ENCODE measurements around the gene PIP4K2A. TPM values are rescaled to one million over a fixed set of nuclear protein-coding genes. Genes with fewer than 3 reads are reported as not detected.
A peak's percentile ranks its signal among the peaks of the same experiment; 100 is the strongest.

The PIP4K2A gene
- total RNA-seq, 1 donor from 2014 or later: 22.4 TPM

GRCh38 chr10:22583683-22584082, 130.7 kb downstream of the PIP4K2A start:
- no peaks in the 10 kb centered on the region for H3K9me3 Mint-ChIP-seq (ENCODE audit: low read depth)
- no peak overlapping the region for H3K27ac Mint-ChIP-seq
- TF ChIP-seq CTCF (IDR thresholded peaks at IDR 0.05; ENCODE audit: unreplicated experiment): no peak
- no peaks in the 10 kb centered on the region for H3K27me3 Mint-ChIP-seq
- no peak for DNase-seq (ENCODE audit: low spot score, unreplicated experiment)
- H3K4me1 Mint-ChIP-seq (ENCODE audit: low read depth): no peaks in the 10 kb centered on the region
- peaks cover 5% of the 10 kb centered on the region for H3K36me3 Mint-ChIP-seq (ENCODE audit: insufficient read depth)
- no peak overlapping the region for H3K4me3 Mint-ChIP-seq (ENCODE audit: low read depth)

- no peak for TF ChIP-seq CTCF (IDR thresholded peaks at IDR 0.05; ENCODE audit: unreplicated experiment)
- no peaks in the 10 kb centered on the region for H3K4me1 Mint-ChIP-seq (ENCODE audit: low read depth)
- H3K9me3 Mint-ChIP-seq (ENCODE audit: low read depth): no peaks in the 10 kb centered on the region
- DNase-seq (ENCODE audit: low spot score, unreplicated experiment): no peak
- peaks cover 13% of the 10 kb centered on the region for H3K36me3 Mint-ChIP-seq (ENCODE audit: insufficient read depth)
- no peak overlapping the region for H3K4me3 Mint-ChIP-seq (ENCODE audit: low read depth)
- H3K27ac Mint-ChIP-seq: no peak overlapping the region
- H3K27me3 Mint-ChIP-seq: no peaks in the 10 kb centered on the region
Measured at GRCh38 chr10:22581461-22581860, 132.9 kb downstream of the PIP4K2A start.

- H3K27me3 Mint-ChIP-seq: no peaks in the 10 kb centered on the region
- no peak for TF ChIP-seq CTCF (IDR thresholded peaks at IDR 0.05; ENCODE audit: unreplicated experiment)
- peaks cover 11% of the 10 kb centered on the region for H3K36me3 Mint-ChIP-seq (ENCODE audit: insufficient read depth)
- DNase-seq (ENCODE audit: low spot score, unreplicated experiment): no peak
- no peak overlapping the region for H3K27ac Mint-ChIP-seq
- no peak overlapping the region for H3K4me3 Mint-ChIP-seq (ENCODE audit: low read depth)
- H3K4me1 Mint-ChIP-seq (ENCODE audit: low read depth): no peaks in the 10 kb centered on the region
- H3K9me3 Mint-ChIP-seq (ENCODE audit: low read depth): no peaks in the 10 kb centered on the region
Measured at GRCh38 chr10:22580711-22581110, 133.7 kb downstream of the PIP4K2A start.

DNA sequence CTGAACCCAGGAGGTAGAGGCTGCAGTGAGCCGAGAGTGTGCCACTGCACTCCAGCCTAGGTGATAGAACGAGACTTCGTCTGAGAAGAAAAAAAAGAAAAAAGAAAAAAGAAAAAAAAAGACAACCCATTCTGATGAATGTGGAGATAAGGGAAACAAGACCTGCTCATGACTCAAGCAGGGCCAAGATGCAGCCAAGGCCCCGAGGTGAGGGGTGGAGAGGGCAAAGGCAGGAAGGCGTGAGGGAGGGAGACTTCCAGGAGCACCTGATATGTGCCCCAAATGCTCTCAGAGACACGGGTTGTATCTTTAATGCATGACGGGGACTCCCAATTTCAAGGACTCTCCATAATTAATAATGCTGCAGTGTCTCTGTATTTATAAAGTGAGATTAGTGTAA, 134.6 kb downstream of the PIP4K2A start:
- Mint-ChIP-seq H3K27ac (no peak overlapping the region), H3K4me3 (ENCODE audit: low read depth) (no peak overlapping the region), H3K27me3 (no peaks in the 10 kb centered on the region), H3K4me1 (ENCODE audit: low read depth) (no peaks in the 10 kb centered on the region), H3K36me3 (ENCODE audit: insufficient read depth) (peaks cover 10% of the 10 kb centered on the region), H3K9me3 (ENCODE audit: low read depth) (no peaks in the 10 kb centered on the region)
- DNase-seq (ENCODE audit: low spot score, unreplicated experiment): no peak
- TF ChIP-seq CTCF (IDR thresholded peaks at IDR 0.05; ENCODE audit: unreplicated experiment): no peak

DNA sequence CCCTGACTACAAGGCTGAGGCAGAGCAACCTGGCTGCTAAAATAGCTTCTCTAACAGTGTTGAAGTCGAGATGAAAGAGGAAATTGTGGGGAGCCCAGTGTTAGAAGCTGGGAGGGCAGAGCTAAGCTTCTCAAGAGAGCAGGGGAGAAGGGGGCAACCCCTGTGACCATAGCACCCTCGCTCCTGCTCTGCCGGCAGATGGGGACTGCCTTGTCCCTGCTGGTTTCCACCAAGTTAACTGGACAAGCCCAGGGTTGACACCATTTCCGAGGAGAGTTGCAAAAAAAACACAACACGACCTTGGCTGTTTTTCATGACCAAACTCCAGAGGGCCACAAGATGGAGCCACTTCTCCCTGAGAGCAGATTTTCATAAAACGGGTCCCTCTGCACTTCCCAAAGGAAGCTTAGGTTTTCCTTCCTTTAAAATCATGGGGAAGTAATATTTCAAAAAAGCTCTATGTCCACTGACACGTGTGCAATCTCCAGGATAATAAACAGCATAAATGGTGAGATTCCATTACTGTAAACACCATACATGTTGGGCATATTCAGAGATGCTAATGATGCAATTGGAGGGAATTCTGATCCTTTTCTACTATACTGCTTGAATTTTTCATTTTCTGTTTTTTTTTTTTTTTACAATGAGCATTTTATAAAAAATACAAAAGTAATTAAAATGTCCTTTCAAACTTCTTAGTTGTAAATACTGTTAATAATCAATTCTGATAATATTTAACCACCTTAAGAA, 140.4 kb downstream of the PIP4K2A start:
- peak; percentile 46 for TF ChIP-seq CTCF (IDR thresholded peaks at IDR 0.05; ENCODE audit: unreplicated experiment)
- Mint-ChIP-seq H3K27me3 (no peaks in the 10 kb centered on the region), H3K36me3 (ENCODE audit: insufficient read depth) (peaks cover 30% of the 10 kb centered on the region), H3K27ac (no peak overlapping the region), H3K4me3 (ENCODE audit: low read depth) (no peak overlapping the region), H3K4me1 (ENCODE audit: low read depth) (no peaks in the 10 kb centered on the region), H3K9me3 (ENCODE audit: low read depth) (peaks cover 3% of the 10 kb centered on the region)
- no peak for DNase-seq (ENCODE audit: low spot score, unreplicated experiment)
